Measurements from ENCODE around the gene WFDC2. TPM values are rescaled to one million over a fixed set of nuclear protein-coding genes. Genes with fewer than 3 reads are reported as not detected.
A peak's percentile ranks its signal among the peaks of the same experiment; 100 is the strongest.

Gene WFDC2, protein sequence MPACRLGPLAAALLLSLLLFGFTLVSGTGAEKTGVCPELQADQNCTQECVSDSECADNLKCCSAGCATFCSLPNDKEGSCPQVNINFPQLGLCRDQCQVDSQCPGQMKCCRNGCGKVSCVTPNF
- total RNA-seq: not detected in 3 replicates
- long read RNA-seq: 0 reads

DNA sequence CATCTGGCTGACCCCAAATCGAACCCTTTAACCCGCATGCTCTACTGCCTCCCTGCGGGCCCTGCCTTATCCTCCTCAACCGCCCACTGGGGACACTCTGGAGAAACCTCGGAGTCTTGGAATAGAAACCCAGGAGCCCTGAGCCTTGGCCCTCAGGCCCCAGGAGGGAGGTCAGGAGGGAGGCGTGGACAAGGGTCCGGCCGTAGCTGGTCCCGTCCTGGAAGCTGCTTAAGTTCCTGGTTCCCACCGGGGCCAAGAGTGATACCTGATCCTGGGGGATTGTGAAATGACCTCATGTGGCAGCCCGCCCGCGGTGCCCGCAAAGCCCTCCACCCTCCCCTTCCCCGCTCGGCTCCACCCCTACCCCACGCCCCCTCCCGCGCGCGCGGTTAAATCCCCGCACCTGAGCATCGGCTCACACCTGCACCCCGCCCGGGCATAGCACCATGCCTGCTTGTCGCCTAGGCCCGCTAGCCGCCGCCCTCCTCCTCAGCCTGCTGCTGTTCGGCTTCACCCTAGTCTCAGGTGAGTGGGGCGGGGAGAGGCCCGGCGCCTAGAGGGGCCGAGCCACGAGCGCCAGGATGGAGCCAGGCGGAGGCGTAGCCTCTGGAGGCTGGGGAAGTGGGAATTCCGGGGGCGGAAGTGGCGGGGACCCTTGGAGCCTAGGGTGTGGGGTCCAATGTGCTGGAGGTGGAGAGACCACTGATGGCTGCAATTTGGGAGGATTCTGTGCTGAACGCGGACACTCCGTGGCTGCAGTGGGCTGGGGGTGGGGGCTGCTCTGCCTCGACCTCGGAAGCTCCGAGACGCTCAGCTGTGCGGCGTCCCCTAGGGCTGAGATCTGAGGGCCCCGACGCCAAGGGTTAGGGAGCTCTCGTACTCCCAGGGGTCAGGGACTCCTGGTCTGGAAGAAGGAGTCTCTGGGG lies at the start of gene WFDC2:
WFDC2 (plus strand) TSS at position 418 of the 926 bp plus-strand sequence; CDS start at position 447, 29 bp downstream.
- peak within 1 kb of the TSS; percentile 64 for H3K4me3 Mint-ChIP-seq (ENCODE audit: unreplicated experiment)
- H3K36me3 Mint-ChIP-seq (ENCODE audit: low read depth): peaks cover 2% of the 10 kb centered on the region
- no peak for DNase-seq (ENCODE audit: low spot score)
- TF ChIP-seq CTCF (IDR thresholded peaks at IDR 0.05): no peak
- H3K27ac Mint-ChIP-seq (ENCODE audit: unreplicated experiment): no peak within 1 kb of the TSS
- H3K4me1 Mint-ChIP-seq (ENCODE audit: low read depth): peaks cover 15% of the 10 kb centered on the region
- peaks cover 8% of the 10 kb centered on the region for H3K9me3 Mint-ChIP-seq (ENCODE audit: low read depth)
- peaks cover 42% of the 10 kb centered on the region for H3K27me3 Mint-ChIP-seq (ENCODE audit: low read depth)

- H3K36me3 Mint-ChIP-seq (ENCODE audit: low read depth): peaks cover 26% of the 10 kb centered on the region
- no peaks in the 10 kb centered on the region for H3K9me3 Mint-ChIP-seq (ENCODE audit: low read depth)
- no peak overlapping the region for H3K4me3 Mint-ChIP-seq (ENCODE audit: unreplicated experiment)
- no peak for TF ChIP-seq CTCF (IDR thresholded peaks at IDR 0.05)
- no peak overlapping the region for H3K27ac Mint-ChIP-seq (ENCODE audit: unreplicated experiment)
- H3K4me1 Mint-ChIP-seq (ENCODE audit: low read depth): peaks cover 27% of the 10 kb centered on the region
- DNase-seq (ENCODE audit: low spot score): no peak
- no peaks in the 10 kb centered on the region for H3K27me3 Mint-ChIP-seq (ENCODE audit: low read depth)
Measured at GRCh38 chr20:45420125-45420524, 49.4 kb upstream of the WFDC2 start.

DNA sequence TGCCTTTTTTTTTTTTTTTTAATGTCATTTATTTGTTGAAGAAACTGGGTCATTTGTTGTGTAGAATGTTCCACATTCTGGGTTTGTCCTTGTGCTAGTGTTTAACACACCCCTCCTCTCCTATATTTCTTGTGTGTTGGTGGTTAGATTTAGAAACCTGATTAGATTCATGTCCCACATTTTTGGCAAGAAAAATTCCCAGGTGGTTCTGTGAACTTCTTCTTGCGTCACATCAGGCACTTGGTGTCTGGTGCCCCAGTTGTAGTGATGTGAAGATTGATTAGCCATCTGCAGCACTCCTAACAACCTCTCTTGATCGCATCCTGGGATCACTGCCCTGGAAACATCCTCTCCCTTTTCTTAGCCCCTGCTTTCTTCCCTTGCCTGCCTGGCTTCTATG lies 45.9 kb upstream of the WFDC2 start:
- no peak for TF ChIP-seq CTCF (IDR thresholded peaks at IDR 0.05)
- H3K4me1 Mint-ChIP-seq (ENCODE audit: low read depth): peaks cover 3% of the 10 kb centered on the region
- no peaks in the 10 kb centered on the region for H3K27me3 Mint-ChIP-seq (ENCODE audit: low read depth)
- peaks cover 29% of the 10 kb centered on the region for H3K36me3 Mint-ChIP-seq (ENCODE audit: low read depth)
- H3K27ac Mint-ChIP-seq (ENCODE audit: unreplicated experiment): no peak overlapping the region
- no peaks in the 10 kb centered on the region for H3K9me3 Mint-ChIP-seq (ENCODE audit: low read depth)
- H3K4me3 Mint-ChIP-seq (ENCODE audit: unreplicated experiment): no peak overlapping the region
- no peak for DNase-seq (ENCODE audit: low spot score)

DNA sequence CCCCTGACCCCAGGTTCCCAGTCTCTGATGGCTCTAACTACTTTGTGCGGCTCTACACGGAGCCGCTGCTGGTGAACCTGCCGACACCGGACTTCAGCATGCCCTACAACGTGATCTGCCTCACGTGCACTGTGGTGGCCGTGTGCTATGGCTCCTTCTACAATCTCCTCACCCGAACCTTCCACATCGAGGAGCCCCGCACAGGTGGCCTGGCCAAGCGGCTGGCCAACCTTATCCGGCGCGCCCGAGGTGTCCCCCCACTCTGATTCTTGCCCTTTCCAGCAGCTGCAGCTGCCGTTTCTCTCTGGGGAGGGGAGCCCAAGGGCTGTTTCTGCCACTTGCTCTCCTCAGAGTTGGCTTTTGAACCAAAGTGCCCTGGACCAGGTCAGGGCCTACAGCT lies 44.0 kb upstream of the WFDC2 start:
- H3K27ac Mint-ChIP-seq (ENCODE audit: unreplicated experiment): no peak overlapping the region
- no peak overlapping the region for H3K4me3 Mint-ChIP-seq (ENCODE audit: unreplicated experiment)
- no peaks in the 10 kb centered on the region for H3K4me1 Mint-ChIP-seq (ENCODE audit: low read depth)
- no peaks in the 10 kb centered on the region for H3K9me3 Mint-ChIP-seq (ENCODE audit: low read depth)
- no peaks in the 10 kb centered on the region for H3K27me3 Mint-ChIP-seq (ENCODE audit: low read depth)
- TF ChIP-seq CTCF (IDR thresholded peaks at IDR 0.05): no peak
- no peak for DNase-seq (ENCODE audit: low spot score)
- peaks cover 23% of the 10 kb centered on the region for H3K36me3 Mint-ChIP-seq (ENCODE audit: low read depth)

GRCh38 chr20:45426320-45427016 lies 43.1 kb upstream of the WFDC2 start:
- Mint-ChIP-seq H3K4me3 (ENCODE audit: unreplicated experiment) (no peak overlapping the region), H3K27ac (ENCODE audit: unreplicated experiment) (no peak overlapping the region), H3K4me1 (ENCODE audit: low read depth) (no peaks in the 10 kb centered on the region), H3K9me3 (ENCODE audit: low read depth) (no peaks in the 10 kb centered on the region), H3K27me3 (ENCODE audit: low read depth) (no peaks in the 10 kb centered on the region), H3K36me3 (ENCODE audit: low read depth) (peaks cover 19% of the 10 kb centered on the region)
- TF ChIP-seq CTCF (IDR thresholded peaks at IDR 0.05): no peak
- no peak for DNase-seq (ENCODE audit: low spot score)

Measured in chondrocyte (in vitro differentiated cells).